Measurements from ENCODE around the gene TRDN.

Gene TRDN

DNA sequence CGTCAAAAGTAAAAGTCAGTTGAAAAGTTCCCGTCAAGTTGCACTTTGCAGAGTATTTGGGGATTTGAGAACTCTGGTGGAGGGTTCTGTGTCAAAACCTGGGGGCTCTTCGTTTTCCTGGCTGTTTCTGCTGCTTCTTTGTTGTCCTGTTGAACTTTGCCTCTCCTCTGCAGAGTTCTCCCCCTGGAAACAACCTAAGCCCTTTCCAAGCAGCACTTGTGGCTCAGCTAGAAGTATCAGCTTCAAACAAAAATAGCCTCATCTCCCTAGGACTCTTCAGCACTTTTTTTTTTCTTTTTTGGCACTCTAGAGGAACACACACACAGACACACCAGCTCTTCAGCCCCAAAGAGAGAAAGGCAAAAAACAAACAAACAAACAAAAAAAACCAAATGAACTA lies at the start of gene TRDN:
TSS of gene TRDN (minus strand) at position 169 of the 400 bp plus-strand sequence. CDS start 175 bp downstream, outside the sequence.
- H3K4me3 ChIP-seq (ENCODE audit: low read depth, low read length), result no peak within 1 kb of the TSS

- no peak overlapping the region for H3K4me3 ChIP-seq (ENCODE audit: low read depth, low read length)
These were observed 45.3 kb upstream of the TRDN start for GRCh38 chr6:123681957-123682462.

DNA sequence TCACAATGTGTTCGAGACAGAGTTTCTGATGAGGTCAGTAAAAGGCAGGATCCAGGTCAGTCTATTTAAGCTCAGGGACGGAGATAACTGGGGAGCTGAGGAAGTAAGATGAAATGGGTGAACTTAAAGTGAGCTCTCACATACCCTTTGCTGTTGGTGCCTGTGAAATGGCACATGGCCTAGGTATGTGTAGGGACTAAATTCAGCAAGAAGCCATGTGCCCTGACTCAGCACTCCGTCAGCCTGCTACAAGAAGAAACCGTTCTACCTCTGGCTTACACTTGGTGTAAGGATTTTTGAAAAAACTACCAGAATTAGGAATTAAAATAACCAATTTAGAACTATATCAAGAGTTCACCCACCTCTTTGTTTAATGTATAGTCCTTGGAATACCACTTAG lies 41.1 kb upstream of the TRDN start:
- no peak overlapping the region for H3K4me3 ChIP-seq (ENCODE audit: low read depth, low read length)

DNA sequence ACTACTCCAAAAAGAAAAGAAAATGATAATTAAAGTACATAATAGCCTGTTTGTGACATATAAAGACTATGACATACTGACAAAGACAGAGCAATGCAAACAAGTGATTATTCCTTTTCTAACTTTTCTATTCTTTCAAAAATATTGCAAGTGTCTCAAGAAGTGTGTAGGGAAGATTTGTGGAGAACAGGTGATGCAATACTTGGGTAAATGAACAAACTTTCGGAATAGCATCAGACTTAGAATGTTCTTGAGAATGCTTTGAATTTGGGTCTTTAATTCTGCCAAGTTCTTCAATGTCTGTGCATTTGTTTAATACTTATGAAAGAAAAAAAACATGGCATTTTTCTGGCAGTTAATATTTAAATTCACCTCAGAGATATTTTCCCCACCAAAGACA lies 40.0 kb upstream of the TRDN start:
- no peak overlapping the region for H3K4me3 ChIP-seq (ENCODE audit: low read depth, low read length)

DNA sequence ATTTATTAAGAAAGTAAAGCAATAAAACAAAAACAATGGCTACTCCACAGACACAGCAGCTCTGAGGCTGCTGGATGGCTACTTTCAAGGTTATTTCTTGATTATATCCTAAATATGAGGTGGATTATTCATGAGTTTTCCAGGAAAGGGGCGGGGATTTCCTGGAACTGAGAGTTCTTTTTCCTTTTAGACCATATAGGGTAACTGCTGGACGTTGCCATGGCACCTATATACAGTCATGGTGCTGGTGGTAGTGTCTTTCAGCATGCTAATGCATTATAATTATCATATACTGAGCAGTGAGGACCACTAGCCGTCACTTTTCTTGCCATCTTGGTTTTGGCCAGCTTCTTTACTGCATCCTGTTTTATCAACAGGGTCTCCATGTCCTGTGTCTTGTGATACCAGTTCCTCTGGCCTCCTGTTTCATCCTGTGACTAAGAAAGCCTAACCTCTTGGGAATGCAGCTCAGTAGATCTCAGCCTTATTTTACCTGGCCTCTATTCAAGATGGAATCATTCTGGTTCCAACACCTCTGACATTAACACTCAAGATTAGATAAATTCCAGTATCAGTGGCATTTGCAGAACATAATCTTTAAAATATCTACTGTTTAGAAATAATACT lies 32.3 kb upstream of the TRDN start:
- no peak overlapping the region for H3K4me3 ChIP-seq (ENCODE audit: low read depth, low read length)

- no peak overlapping the region for H3K4me3 ChIP-seq (ENCODE audit: low read depth, low read length)
These were observed 31.3 kb upstream of the TRDN start for GRCh38 chr6:123668063-123668462.

DNA sequence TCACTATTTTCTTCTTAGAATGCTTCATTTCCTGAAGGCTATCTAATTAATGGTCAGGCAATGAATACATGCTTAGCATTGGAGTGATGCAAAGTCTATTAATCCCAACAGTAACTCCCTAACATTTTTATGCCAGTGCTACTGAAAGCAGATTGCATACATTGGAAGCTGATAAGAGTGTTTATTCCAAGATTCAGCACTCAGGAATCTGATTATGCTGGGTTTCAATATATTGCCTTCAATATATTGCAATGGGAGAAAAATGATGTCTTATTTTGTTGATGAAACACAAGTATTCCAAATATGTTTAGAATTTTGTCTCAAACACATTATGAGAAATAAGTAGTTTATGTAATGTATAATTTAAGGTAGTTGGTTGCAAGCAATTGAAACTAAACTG lies 26.7 kb upstream of the TRDN start:
- no peak overlapping the region for H3K4me3 ChIP-seq (ENCODE audit: low read depth, low read length)

- H3K4me3 ChIP-seq (ENCODE audit: low read depth, low read length), result no peak overlapping the region
These were observed 26.0 kb upstream of the TRDN start for GRCh38 chr6:123662757-123663156.

- no peak overlapping the region for H3K4me3 ChIP-seq (ENCODE audit: low read depth, low read length)
These were observed 24.5 kb upstream of the TRDN start for GRCh38 chr6:123661105-123661891.

DNA sequence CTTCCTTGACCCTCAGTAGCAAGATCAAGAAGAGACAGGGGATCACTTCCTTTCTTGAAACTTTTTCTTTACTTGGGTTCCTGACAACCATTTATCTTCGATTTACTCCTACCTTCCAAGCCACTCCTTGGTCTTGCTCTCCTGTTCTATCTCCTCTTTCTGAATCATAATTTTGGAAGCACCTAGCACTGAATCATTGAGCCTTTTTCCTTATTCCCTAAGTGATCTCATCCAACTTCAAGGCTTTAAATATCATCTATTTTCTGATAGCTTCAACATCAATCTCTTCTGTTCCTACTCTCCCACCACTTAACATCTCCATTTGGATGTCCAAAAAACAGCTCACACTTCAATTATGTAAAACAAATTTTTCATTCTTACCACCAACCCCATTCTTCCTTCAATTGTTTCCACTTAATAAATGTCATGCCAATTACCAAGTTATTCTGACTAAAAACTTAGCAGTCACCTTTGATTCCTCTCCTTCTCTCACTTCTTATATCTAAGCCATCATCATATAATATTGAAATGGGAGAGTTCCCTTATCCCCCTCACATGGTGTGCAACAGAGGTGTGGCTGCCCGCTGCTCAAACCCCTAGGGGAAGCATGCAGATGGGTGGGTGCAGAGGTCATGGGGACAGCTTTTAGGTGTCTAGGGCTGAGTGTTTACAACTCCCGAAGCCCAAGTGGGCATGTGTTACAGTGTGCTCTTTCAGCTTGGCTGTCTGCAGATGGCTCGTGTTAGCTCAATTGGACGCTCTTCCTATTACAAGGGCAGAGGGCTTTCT lies 23.4 kb upstream of the TRDN start:
- H3K4me3 ChIP-seq (ENCODE audit: low read depth, low read length), result no peak overlapping the region

DNA sequence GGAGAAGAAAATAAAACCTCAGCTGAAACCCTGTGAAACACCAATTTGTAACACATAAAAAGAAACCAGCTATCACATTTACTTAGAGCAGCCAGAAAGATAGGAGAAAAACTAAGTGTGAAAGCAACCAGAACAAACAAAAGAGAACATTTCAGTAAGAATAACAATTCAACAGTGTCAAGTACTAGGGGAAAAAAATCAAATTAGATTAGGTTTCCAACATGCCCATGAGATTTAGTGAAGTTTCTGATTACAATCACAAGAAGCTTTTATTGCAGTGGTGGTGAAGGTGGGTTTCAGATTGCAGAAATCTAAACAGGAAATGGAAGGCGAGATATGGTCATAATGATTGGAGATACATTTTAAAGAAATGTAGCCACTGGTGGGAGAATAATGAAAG lies 22.1 kb upstream of the TRDN start:
- no peak overlapping the region for H3K4me3 ChIP-seq (ENCODE audit: low read depth, low read length)

- no peak overlapping the region for H3K4me3 ChIP-seq (ENCODE audit: low read depth, low read length)
These were observed 19.0 kb upstream of the TRDN start for GRCh38 chr6:123655521-123656306.

DNA sequence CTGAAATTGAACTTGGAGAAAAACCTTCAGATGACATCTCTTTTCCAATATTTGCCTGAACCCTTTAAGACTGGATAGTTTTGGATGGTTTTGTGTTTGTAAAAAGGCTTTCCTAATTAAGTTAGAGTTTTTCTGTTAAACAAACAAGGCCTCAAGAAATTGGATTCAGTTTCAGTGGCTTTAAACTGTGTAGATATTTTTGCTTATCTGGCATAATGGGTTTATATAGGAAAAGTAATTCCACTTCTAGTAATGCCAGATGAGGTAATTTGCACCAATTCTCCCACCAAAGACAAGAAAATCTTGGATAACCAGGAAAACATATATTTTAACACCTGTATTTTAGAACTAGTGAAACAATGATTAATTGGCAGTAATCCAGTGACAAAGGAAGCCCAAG lies 12.0 kb upstream of the TRDN start:
- no peak overlapping the region for H3K4me3 ChIP-seq (ENCODE audit: low read depth, low read length)

DNA sequence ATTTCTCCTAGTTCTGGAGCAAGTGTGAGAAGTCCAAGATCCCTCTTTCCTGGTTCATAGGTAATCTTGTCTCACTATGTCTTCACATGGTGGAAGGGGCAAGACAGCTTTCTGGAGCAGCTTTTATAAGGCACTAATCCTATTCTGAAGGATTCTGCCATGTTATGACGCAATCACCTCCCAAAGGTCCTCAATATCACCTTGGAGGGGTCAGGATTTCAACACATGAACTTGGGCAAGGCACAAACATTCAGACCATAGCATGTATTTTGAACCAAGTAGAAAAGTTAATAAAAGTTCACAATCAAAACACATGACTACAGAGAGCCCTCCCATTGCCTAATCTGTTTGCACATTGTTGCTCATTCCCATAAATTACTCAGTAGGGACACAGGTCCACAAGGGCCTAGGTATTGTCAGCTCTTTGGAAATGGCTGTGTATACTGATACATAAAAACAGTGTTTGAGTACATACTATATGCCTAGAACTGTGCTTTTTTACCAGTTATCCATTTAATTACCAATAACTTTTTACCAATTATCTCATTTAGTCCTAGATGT lies 11.3 kb upstream of the TRDN start:
- H3K4me3 ChIP-seq (ENCODE audit: low read depth, low read length), result no peak overlapping the region

GRCh38 chr6:123641497-123641896 lies 4.7 kb upstream of the TRDN start:
- no peak overlapping the region for H3K4me3 ChIP-seq (ENCODE audit: low read depth, low read length)

DNA sequence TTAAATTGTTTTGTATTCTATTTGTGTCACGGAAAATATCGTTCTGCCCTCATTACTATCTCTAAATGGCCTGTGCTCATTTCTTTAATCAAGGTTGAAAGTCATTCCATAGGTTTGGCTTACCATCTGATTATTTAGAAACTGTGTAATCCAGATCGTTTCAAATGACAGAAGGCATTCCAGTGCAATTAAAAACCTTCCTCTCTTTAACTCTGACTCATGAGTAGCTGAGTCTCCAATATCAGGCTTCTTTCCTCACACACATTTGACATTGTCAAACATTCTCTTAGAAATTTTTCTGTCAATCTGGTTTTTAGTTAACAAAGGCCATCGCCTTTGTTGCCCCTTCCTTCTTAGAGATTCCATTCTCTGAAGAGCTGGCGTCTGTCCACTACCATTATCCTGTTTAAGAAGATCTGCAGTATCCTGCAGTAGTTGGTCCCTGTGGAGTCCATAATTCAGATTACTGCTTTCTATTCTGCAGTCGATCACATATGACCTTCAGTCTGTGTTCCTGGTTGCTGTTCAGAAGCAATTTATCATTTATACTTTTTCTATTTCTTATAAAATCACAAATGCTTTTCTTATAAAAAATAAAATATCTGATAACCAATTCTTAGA lies 3.9 kb upstream of the TRDN start:
- no peak overlapping the region for H3K4me3 ChIP-seq (ENCODE audit: low read depth, low read length)

DNA sequence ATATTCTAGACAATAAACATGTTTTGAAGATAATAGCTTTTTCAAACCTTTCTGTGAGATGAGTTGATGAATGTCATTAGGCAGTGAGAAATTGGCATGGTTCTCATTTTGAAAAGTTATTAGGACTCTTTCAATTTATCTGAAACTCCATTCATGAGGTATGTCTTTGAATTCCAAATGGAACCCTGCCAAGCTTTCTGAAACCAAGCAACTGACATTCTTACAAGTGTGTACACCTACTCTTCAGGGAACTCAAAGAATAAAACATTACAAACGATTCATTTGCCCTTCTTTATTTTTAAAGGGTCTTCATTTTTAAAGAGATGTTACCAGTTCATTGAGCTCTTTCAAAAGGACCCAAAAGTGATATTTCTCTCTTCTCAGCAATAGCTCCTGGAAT lies 2.1 kb upstream of the TRDN start:
- H3K4me3 ChIP-seq (ENCODE audit: low read depth, low read length), result no peak overlapping the region

DNA sequence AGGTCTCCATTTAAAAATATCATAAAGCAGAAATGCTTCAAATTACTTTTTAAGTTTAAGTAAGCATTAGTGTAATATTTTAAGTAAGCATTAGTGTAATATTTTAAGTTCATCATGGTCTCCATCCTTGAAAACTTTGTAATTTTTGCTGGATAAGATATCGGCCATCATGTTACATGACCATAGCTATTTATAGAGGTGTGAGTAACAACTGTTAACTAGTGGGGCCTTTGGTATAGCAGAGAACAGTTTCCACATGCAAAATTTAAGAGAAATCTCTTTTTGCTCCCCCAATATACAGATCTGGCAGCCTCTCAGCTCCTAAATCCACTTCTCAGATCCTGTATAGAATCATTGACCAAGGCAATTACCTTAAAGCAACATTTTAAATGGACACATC lies 468 bp downstream of the TRDN start:
- no peak overlapping the region for H3K4me3 ChIP-seq (ENCODE audit: low read depth, low read length)

GRCh38 chr6:123635567-123635966 lies 1.2 kb downstream of the TRDN start:
- H3K4me3 ChIP-seq (ENCODE audit: low read depth, low read length), result no peak overlapping the region

- H3K4me3 ChIP-seq (ENCODE audit: low read depth, low read length), result no peak overlapping the region
These were observed 1.6 kb downstream of the TRDN start for GRCh38 chr6:123635144-123635543.

Measured in iPS-11a (cell line).